Loucy (cell line): ENCODE measurements around the gene SLC43A1.
"Not testable (repeated sequence)": the region's sequence is repeated elsewhere in the genome, so short reads cannot be mapped to it uniquely, and the experiment has no call there.

ENCODE experiments used
- H2AFZ ChIP-seq: fragments of 200-600 bp; sonication (generic); 2 replicates; pipeline ENCODE4 v1.6.0; 2016; ENCODE audit warnings: antibody characterized with exemption, mild to moderate bottlenecking, low read length, moderate library complexity
- H3F3A ChIP-seq: fragments of 200-600 bp; 2 replicates; pipeline ENCODE4 v1.6.0; 2016; ENCODE audit warnings: antibody characterized with exemption, low read depth, mild to moderate bottlenecking
- H3K27me3 ChIP-seq: fragments of 200-600 bp; sonication (generic); 2 replicates; pipeline ENCODE4 v1.6.1; 2014; ENCODE audit warnings: low read length, mild to moderate bottlenecking; ENCODE audit not compliant: insufficient read depth, poor library complexity, severe bottlenecking
- H3K36me3 ChIP-seq: fragments of 200-600 bp; sonication (generic); 2 replicates; pipeline ENCODE4 v1.6.1; 2016; ENCODE audit warnings: low read length; ENCODE audit not compliant: insufficient read depth
- H3K4me1 ChIP-seq: fragments of 200-600 bp; sonication (generic); 2 replicates; pipeline ENCODE4 v1.5.1; 2014; ENCODE audit warnings: low read length, mild to moderate bottlenecking; ENCODE audit not compliant: insufficient read depth, poor library complexity, severe bottlenecking
- H3K4me2 ChIP-seq: fragments of 200-600 bp; sonication (generic); 2 replicates; pipeline ENCODE4 v1.6.0; 2014; ENCODE audit warnings: antibody characterized with exemption, low read length, low read depth, mild to moderate bottlenecking; ENCODE audit not compliant: poor library complexity, severe bottlenecking
- H3K4me3 ChIP-seq: fragments of 200-600 bp; sonication (generic); 2 replicates; pipeline ENCODE4 v1.5.1; 2014; ENCODE audit warnings: low read length, mild to moderate bottlenecking, mixed read lengths; ENCODE audit not compliant: poor library complexity, severe bottlenecking
- H3K79me2 ChIP-seq: fragments of 200-600 bp; sonication (generic); 2 replicates; pipeline ENCODE4 v1.6.1; 2014; ENCODE audit warnings: low read length; ENCODE audit not compliant: insufficient read depth
- H3K9ac ChIP-seq: fragments of 200-600 bp; sonication (generic); 2 replicates; pipeline ENCODE4 v1.6.0; 2014; ENCODE audit warnings: mild to moderate bottlenecking, low read depth, low read length, moderate library complexity; ENCODE audit not compliant: poor library complexity, severe bottlenecking
- H3K9me2 ChIP-seq: fragments of 200-600 bp; sonication (generic); replicated peaks from 2 replicates; pipeline ENCODE4 v1.6.1; 2016; ENCODE audit warnings: low read depth, low read length, mixed read lengths
- H3K9me3 ChIP-seq: fragments of 200-600 bp; sonication (generic); 2 replicates; pipeline ENCODE4 v1.6.1; 2014; ENCODE audit warnings: mild to moderate bottlenecking, antibody characterized with exemption, low read length, low read depth; ENCODE audit not compliant: insufficient read depth
- H4K20me1 ChIP-seq: fragments of 200-600 bp; sonication (generic); 2 replicates; pipeline ENCODE4 v1.6.0; 2014; ENCODE audit warnings: antibody characterized with exemption, low read length, mild to moderate bottlenecking; ENCODE audit not compliant: insufficient read depth, poor library complexity, severe bottlenecking
- CTCF ChIP-seq: fragments of 200-600 bp; sonication (generic); conservative IDR thresholded peaks from 2 replicates; pipeline ENCODE4 v1.5.1; 2014; ENCODE audit warnings: mild to moderate bottlenecking, antibody characterized with exemption, low read length
- EZH2phosphoT487 ChIP-seq: fragments of 200-600 bp; IDR thresholded peaks from 2 replicates; pipeline ENCODE4 v1.6.1; 2018; ENCODE audit warnings: antibody characterized with exemption, mild to moderate bottlenecking, moderate library complexity, borderline replicate concordance

Gene SLC43A1

GRCh38 chr11:57446055-57446454 lies 69.4 kb downstream of the SLC43A1 start:
- H3K9ac ChIP-seq: no peak overlapping the region
- no peaks in the 10 kb centered on the region for H3K79me2 ChIP-seq
- no peaks in the 10 kb centered on the region for H4K20me1 ChIP-seq
- H3K36me3 ChIP-seq: no peaks in the 10 kb centered on the region
- no peak overlapping the region for H2AFZ ChIP-seq
- H3K9me3 ChIP-seq: no peaks in the 10 kb centered on the region
- H3F3A ChIP-seq: no peaks in the 10 kb centered on the region
- H3K4me1 ChIP-seq: peaks cover 6% of the 10 kb centered on the region
- H3K4me2 ChIP-seq: no peak overlapping the region
- H3K9me2 ChIP-seq: no peaks in the 10 kb centered on the region
- no peak overlapping the region for H3K4me3 ChIP-seq
- no peak for TF ChIP-seq CTCF
- no peak for TF ChIP-seq EZH2phosphoT487
- H3K27me3 ChIP-seq: no peaks in the 10 kb centered on the region

- not testable (repeated sequence) for H3K4me3 ChIP-seq, H3K4me1 ChIP-seq, H3K79me2 ChIP-seq, H3K9me3 ChIP-seq, H3K9ac ChIP-seq, H3K36me3 ChIP-seq, H2AFZ ChIP-seq, H4K20me1 ChIP-seq, H3F3A ChIP-seq, H3K27me3 ChIP-seq, H3K9me2 ChIP-seq, H3K4me2 ChIP-seq
Measured at GRCh38 chr11:57445122-57445394, 70.4 kb downstream of the SLC43A1 start.

- H3K79me2 ChIP-seq: no peaks in the 10 kb centered on the region
- TF ChIP-seq EZH2phosphoT487: no peak
- no peak for TF ChIP-seq CTCF
- H2AFZ ChIP-seq: no peak overlapping the region
- no peaks in the 10 kb centered on the region for H3K9me3 ChIP-seq
- no peaks in the 10 kb centered on the region for H4K20me1 ChIP-seq
- H3K4me3 ChIP-seq: no peak overlapping the region
- no peaks in the 10 kb centered on the region for H3K9me2 ChIP-seq
- H3K27me3 ChIP-seq: no peaks in the 10 kb centered on the region
- H3F3A ChIP-seq: no peaks in the 10 kb centered on the region
- H3K4me2 ChIP-seq: peak overlapping the region; percentile 4
- H3K36me3 ChIP-seq: no peaks in the 10 kb centered on the region
- no peak overlapping the region for H3K9ac ChIP-seq
- peaks cover 6% of the 10 kb centered on the region for H3K4me1 ChIP-seq
Measured at GRCh38 chr11:57444362-57445121, 71.0 kb downstream of the SLC43A1 start.

- no peaks in the 10 kb centered on the region for H3K79me2 ChIP-seq
- no peak overlapping the region for H3K4me3 ChIP-seq
- TF ChIP-seq CTCF (no peak), EZH2phosphoT487 (no peak)
- H3K9me3 ChIP-seq: no peaks in the 10 kb centered on the region
- no peaks in the 10 kb centered on the region for H4K20me1 ChIP-seq
- no peaks in the 10 kb centered on the region for H3K36me3 ChIP-seq
- peaks cover 6% of the 10 kb centered on the region for H3K4me1 ChIP-seq
- H3K9ac ChIP-seq: no peak overlapping the region
- no peak overlapping the region for H3K4me2 ChIP-seq
- H3F3A ChIP-seq: no peaks in the 10 kb centered on the region
- no peaks in the 10 kb centered on the region for H3K27me3 ChIP-seq
- H2AFZ ChIP-seq: no peak overlapping the region
- H3K9me2 ChIP-seq: no peaks in the 10 kb centered on the region
Measured at GRCh38 chr11:57440744-57441414, 74.6 kb downstream of the SLC43A1 start.
